ENCODE results near the gene TNC. TPM values are rescaled to one million over a fixed set of nuclear protein-coding genes. Genes with fewer than 3 reads are reported as not detected.

TNC gene
- total and polyA plus RNA-seq, 12 donors: 0.41 to 120 (median 5.7) TPM

DNA sequence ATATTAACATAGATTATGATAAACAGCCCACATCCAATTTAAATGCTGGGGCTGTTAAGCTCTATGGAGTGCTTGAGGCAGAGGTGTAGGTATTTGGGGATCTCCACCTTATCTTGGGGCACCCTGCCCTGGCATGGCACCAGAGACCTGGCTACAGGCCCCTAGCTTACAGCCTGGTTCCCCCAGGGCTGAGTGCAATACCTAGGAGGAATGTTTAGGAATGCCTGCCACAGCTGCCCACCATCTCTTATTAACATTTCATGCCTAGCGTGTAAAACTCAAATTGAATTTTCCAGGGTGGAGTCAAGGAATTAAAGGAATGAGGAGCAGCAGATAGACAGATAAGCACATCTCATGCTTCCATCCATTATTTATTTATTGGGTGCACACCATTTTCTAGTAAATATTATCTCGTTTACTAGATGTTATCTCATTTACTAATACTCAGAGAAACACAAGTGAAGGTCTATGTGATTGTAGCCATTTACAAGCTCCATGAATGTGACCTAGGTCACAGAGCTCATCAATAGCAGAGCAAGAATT is 131.9 kb downstream of the TNC start:
- Histone ChIP-seq H3K4me3 (no peak overlapping the region), H3K36me3 (no peaks in the 10 kb centered on the region), H3K27ac (no peak overlapping the region), H3K27me3 (peaks cover 0 to 54% (median 10%) of the 10 kb centered on the region in 7 donors), H3K9me3 (no peaks in the 10 kb centered on the region), H3K4me1 (peaks cover 0 to 14% (median 0%) of the 10 kb centered on the region in 9 donors)
- intact Hi-C loops (cut with DNase I): no loop called here
- no peak for ATAC-seq
- TF ChIP-seq, protein P1, sequence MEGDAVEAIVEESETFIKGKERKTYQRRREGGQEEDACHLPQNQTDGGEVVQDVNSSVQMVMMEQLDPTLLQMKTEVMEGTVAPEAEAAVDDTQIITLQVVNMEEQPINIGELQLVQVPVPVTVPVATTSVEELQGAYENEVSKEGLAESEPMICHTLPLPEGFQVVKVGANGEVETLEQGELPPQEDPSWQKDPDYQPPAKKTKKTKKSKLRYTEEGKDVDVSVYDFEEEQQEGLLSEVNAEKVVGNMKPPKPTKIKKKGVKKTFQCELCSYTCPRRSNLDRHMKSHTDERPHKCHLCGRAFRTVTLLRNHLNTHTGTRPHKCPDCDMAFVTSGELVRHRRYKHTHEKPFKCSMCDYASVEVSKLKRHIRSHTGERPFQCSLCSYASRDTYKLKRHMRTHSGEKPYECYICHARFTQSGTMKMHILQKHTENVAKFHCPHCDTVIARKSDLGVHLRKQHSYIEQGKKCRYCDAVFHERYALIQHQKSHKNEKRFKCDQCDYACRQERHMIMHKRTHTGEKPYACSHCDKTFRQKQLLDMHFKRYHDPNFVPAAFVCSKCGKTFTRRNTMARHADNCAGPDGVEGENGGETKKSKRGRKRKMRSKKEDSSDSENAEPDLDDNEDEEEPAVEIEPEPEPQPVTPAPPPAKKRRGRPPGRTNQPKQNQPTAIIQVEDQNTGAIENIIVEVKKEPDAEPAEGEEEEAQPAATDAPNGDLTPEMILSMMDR (IDR thresholded peaks at IDR 0.05): no peak
- 60 to 66% methylated on average over 2 of the region's 2 CpGs for WGBS, 2 donors
- no peak for DNase-seq

DNA sequence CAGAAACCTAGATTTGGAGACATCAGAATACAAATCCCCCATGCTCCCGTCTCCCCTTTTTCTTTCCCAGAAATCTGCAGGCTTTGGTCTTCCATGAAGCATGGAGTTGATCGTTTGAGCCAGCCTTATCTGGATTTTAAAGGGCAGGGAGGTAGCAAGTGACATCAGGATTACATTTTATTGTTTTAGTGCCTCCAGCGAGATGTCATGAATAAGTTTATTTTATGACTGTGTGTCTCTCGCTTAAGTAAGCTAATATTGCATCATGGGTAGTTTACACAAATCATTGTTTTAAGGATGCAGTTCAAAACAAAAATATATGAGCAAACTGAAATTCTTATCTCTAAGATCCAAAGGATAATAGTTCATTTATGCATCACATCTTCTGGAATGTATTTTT is 136.9 kb downstream of the TNC start:
- no peak for DNase-seq
- Histone ChIP-seq H3K36me3 (no peaks in the 10 kb centered on the region), H3K4me3 (no peak overlapping the region), H3K27ac (no peak overlapping the region), H3K4me1 (no peaks in the 10 kb centered on the region), H3K27me3 (peaks cover 0 to 40% (median 13%) of the 10 kb centered on the region in 7 donors), H3K9me3 (peaks cover 0 to 4% (median 0%) of the 10 kb centered on the region in 11 donors)
- WGBS, 2 donors: 72 to 79% methylated on average over 4 of the region's 4 CpGs
- intact Hi-C loops (cut with DNase I): no loop called here
- no peak for ATAC-seq
- TF ChIP-seq, protein P1 (IDR thresholded peaks at IDR 0.05): no peak

DNA sequence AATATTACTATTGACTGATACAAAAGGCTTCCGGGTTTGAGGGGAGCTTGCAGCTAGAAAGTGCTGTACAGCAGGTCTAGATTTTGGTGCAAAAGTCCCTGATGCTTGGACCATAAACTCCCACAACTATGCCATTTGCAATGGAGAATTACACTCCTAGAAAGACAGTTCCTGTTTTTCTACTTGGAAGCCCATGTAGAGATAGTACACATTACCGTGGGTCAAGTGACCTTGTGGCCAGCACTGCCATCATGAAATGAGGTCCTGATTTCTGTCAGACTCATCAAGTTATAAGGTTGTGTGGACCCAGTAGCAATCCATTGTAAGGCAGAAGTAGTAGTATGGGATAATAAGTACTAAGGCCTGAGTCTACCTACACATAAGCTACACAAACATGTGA is 144.7 kb downstream of the TNC start:
- 72 to 75% methylated on average over 2 of the region's 2 CpGs for WGBS, 2 donors
- peaks cover 0 to 6% (median 0%) of the 10 kb centered on the region in 7 donors for H3K27me3 ChIP-seq
- H3K4me1 ChIP-seq: peaks cover 0 to 13% (median 0%) of the 10 kb centered on the region in 9 donors
- TF ChIP-seq, protein P1 (IDR thresholded peaks at IDR 0.05): no peak
- no peak overlapping the region for H3K4me3 ChIP-seq
- no peak for ATAC-seq
- intact Hi-C loops (cut with DNase I): no loop called here
- DNase-seq: no peak
- peaks cover 0 to 5% (median 0%) of the 10 kb centered on the region in 11 donors for H3K9me3 ChIP-seq
- no peak overlapping the region for H3K27ac ChIP-seq
- H3K36me3 ChIP-seq: no peaks in the 10 kb centered on the region

DNA sequence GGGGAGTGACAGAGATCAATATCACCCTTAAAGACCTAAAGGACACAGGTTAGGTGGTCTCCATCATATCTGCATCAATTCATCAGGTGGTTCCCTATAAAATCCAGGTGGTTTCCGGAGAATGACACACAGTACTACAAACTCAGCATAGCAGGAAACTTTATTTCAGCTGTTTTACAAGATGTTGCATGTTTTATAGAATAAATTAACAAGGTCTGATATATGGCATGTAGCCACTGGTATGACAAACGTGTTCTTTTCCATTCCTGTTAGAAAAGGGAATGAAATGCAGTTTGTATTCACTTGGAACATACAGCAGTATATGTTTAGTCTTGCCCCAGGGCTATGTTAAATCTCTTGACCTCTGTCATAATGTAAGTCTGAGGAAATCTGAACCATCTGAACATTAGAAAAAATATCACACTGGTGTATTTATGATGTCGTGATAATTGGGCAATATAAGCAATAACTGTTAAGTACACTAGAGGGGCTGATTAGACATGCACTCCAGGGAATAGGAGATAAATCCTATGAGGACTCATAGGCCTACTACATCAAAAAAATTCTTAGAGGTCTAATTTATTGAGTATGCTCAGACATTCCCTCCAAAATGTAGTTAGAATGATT is 145.3 kb downstream of the TNC start:
- Histone ChIP-seq H3K9me3 (peaks cover 0 to 5% (median 0%) of the 10 kb centered on the region in 11 donors), H3K4me3 (no peak overlapping the region), H3K36me3 (no peaks in the 10 kb centered on the region), H3K27me3 (peaks cover 0 to 6% (median 0%) of the 10 kb centered on the region in 7 donors), H3K27ac (no peak overlapping the region), H3K4me1 (peaks cover 0 to 14% (median 0%) of the 10 kb centered on the region in 9 donors)
- 62 to 76% methylated on average over 3 of the region's 3 CpGs for WGBS, 2 donors
- no peak for DNase-seq
- ATAC-seq: no peak
- intact Hi-C loops (cut with DNase I): no loop called here
- TF ChIP-seq, protein P1 (IDR thresholded peaks at IDR 0.05): no peak

Other genes with a start within 250 kb of the TNC start
- 1 to 10 TPM in 3 of 10 donors, under 1 TPM in 7; 0.11 to 2.3 (median 0.72) TPM for gene TNFSF8, start 187.6 kb downstream of the TNC start, total RNA-seq
- under 1 TPM; 0.38 to 0.51 TPM for gene TNFSF8, start 187.6 kb downstream of the TNC start, polyA plus RNA-seq

Measured in heart right ventricle (tissue), 16 donors.